Activated CD4-positive, CD25-positive, alpha-beta regulatory T cell treated with anti-CD3 and anti-CD28 coated beads, Interleukin-2, amount 50 U/mL, for 16 hours (primary cell): ENCODE measurements around the gene KIF26B.

ENCODE experiments used
- DNase-seq: peaks from one replicate; pipeline ENCODE4 v3.0.0-alpha.2; 2020; ENCODE audit warnings: low read depth, low spot score

Gene KIF26B

DNA sequence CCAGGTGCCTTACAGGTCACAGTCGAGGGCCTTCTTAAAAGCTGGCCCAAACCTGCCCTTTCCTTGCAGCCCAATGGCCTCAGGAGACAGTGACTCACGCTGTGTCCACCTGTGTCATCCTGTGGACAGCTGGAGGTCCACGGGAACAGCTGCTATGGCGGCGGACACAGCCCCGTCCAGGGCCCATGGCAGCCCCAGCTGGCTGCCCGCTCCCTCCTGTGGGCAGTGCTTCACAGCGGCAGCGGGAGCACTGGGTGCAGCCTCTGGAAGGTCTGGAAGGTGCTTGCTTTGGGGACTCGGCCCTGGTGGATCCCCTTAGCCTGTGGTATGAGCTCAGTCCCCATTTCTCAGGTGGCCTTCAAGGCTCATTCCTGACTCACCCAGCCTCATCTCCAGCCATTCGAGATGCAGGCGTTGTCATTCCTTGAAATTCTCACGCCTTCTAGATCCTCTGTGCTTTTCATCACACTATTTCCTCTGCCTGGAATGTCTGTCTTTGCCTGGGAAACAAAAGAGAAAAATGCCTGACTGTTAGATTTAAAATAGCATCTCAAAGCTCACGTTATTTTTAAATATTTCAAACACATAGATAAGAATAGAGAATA is 86.8 kb downstream of the KIF26B start:
- DNase-seq: no peak

DNA sequence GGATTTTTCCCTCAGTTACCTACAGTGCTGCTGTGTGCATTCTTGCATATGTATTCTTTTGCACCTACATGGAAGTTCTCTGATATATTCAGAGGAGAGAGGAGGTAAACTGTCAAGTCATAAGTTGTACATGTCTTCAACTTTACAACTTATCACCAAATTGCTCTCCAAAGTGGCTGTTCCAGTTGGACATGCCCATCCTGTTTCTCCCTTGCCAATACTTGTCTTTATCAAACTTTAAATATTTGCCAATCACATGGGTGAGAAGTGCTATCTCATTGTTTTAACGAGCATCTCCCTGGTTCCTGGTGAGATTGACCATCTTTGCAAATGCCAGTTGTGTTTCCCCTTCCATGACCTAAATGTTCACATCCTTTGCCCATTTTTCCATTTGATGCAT is 88.2 kb downstream of the KIF26B start:
- no peak for DNase-seq

DNA sequence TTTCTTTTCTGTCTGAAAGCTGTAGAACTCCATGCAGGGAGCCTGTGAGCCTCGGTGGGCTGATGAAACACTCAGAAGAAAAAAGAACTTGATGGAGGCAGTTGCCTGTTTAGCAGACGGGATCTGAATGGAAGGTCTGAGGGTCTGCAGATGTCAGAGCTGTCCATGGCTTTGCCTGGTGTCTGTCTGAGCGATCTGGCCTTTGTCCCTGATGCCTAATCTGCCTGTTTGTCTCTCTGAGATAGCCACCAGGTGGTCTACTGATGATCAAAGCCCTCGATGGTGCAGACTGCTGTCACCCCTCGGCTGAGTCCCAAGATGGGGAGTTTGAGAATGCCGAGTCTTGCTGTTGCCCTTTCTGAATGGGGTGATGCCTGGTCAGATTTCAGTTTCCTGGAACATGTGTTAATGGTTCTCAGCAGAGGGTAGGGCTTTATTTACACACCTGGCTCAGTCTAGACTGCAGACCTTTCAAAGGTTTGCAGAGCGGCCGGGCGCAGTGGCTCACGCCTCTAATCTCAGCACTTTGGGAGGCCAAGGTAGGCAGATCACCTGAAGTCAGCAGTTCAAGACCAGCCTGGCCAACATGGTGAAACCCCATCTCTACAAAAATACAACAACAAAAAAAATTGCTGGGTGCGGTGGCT is 90.4 kb downstream of the KIF26B start:
- DNase-seq: no peak

DNA sequence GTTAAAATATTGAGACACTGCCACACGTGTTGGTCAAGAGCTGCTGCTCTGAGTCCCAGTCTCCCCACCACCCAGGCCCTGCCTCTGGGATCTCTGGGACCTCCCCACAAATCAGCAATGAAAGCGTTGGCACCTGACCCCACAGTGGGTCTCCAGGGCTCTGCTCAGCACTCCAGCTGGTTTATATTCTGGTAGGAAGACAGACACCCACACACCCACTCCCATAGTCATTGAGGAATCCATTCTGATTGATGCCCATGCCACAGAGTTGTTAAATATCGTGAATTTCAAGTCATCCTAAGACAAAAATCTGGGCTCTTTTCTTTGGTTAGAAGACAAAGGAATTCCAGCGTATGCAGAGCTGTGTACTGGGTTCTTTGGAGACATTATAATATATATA is 91.6 kb downstream of the KIF26B start:
- DNase-seq: no peak

DNA sequence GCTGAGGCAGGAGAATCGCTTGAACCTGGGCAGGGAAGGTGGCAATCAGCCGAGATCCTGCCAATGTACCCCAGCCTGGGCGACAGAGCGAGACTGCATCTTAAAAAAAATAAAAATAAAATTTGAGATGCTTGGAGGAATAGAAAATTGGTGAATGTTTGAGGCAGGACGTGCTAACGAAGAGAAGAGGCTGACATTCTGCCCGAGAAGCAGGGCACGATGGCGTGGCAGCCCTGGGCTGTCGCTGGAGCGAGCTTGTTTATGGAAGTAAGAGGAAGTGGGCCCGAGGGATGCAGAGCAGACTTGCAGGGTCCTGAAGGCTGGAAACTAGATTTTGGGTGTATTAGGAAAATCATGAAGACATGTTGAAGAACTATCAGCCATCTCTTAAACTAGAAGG is 92.6 kb downstream of the KIF26B start:
- no peak for DNase-seq

DNA sequence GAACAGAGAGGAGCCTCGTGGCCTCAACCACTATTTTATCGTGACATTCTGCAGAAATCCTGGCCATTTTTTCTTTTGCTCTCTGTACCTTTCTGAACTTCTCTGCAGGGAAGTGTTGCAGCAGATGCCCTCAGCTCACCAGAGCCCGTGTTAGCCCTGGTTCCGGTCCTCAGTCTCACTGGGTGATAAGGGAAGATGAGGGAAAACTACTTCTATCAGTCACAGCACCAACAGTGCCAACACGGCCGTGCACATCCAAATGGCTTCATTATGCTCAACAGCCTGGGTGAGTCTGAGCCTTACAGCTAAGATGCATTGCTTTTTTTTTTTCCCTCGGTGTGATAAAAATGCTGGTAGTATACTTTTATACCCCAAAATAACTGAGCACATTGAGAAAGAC is 93.0 kb downstream of the KIF26B start:
- no peak for DNase-seq

DNA sequence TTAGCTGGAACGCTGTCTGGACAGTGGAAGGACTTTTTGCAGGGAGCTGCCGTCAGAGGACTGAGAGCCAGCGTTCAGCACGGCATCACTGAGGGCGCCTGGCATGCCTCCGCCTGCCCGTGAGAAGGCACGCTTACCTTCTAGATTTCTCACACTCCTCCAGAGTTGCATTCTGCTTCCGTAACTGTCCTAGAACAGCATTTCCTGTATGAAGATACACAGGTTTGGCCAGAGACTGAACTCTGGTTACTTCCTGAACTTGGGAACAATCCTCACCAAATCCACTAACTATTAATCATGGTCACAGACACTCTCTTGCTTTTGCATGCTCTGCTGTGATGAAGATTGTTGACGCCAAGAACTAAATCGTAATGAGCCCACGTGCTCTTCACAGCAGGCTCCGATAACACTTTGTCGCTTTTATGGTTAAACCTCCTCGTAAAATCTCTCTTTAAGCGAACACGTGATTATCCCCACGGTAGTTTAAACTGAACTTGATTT is 93.5 kb downstream of the KIF26B start:
- no peak for DNase-seq

DNA sequence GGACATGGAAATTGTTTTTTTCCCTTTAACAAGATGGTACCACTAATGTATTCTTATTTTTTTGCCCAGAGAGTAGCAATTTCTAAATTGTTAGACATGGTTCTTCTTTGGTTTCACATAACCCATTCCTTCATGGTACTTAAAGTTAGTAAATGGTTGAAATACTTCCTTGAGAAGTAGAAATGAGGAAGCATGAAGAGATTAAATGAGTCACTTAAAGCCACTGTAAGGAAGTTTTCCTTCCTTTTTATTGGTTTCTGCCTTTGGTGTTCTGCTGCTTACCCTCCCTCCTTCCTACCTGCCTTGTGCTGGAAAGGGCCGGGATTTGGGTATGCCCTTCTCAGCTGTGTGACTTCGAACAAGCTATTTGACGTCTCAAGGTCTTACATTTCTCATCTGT is 101.0 kb downstream of the KIF26B start:
- DNase-seq: no peak

DNA sequence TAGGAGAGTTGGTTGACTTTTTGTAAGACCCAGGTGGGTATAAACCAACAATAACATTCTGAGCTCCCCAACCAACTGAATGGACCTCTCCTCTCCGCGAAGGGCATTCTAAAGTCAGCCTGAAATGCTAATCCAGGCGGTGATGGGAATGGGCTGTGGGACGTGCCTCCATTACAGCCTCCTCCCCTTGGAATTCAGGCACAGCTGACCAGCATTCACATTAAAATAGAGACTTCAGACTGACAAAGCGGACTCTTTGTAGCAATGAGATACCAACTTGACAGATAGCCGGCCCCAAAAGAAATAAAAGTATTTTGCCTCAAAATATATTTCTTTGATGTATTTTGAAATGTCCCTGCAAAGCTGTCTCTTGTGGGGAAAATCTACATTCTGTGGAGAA is 101.7 kb downstream of the KIF26B start:
- DNase-seq: no peak

DNA sequence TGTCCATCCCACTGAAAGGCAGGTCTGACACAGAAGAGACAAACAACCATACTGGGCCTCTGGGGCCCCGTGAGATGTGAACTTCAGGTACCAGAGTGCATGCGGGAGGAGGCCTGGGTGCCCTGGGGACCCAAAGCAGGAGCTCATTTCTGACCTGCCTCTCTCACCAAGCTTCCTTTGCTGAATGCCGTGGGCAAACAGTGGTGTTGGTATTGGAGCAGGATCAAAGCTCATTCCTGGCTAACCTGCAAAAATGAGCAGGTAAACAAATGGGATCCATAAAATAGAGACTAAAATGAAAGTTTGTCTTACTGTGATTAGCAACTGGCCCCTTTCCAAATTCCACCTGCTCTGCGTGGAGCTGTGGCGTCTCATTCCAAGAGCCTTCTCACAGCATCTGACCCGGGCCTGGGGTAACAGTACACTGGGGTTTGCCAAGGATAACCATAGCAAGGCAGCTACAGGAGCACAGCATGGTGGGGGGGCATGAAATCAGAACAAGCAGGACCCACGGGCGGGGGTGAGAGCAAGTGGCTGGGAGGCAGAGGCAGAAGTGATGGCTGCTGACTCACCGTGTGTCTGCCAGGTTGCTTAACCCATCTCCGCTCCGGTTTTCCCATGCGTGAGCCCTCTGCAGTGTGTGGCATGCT is 103.6 kb downstream of the KIF26B start:
- no peak for DNase-seq

DNA sequence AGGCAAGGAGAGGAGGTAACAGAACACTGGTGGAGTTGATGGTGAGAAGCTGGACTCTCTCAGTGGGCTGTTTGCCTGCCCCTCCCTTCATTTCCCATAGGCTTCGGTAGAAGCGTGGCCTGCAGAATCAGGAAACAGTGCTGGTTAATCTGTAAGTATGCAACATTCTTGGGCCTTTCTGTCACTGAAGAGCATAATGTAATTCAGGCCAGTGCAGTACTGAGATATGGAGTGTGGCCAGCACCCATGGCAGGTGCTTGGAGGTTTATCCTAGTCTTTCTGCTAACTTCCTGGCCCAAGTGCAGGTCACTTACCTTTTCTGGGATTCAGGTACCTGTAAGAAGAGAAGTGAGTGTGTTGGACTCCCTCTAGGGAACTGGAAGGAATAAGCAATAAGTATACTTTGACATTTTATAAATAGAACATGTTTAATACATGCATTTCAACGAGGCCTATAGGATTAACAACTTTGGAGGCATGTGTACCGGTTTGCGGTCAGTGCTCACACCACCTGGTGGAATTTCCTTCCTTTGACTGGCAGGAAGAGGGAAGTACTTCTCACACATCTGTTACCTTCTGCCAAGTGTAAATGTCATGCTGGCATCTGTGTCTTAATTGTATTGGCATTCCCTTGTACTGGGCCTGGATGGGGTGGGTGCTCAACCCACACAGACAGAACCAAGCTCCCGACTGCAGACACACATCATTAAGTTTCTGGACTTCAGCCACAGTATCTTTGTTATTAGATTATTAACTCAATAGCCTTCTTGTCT is 105.5 kb downstream of the KIF26B start:
- DNase-seq: no peak

DNA sequence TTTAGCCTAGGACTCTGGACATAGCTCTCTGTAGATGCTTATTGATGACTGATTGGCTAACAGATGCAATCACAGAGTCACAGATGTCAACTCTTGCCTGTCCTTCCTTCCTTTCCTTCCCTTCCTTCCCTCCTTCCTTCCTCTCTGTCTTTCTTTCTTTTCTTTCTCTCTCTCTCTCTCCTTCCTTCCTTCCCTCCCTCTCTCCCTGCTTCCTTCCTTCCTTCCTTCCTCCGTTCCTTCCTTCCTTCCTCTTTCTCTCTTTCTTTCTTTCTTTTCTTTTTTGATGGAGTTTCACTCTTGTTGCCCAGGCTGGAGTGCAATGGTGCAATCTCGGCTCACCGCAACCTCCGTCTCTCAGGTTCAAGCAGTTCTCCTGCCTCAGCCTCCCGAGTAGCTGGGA is 106.1 kb downstream of the KIF26B start:
- no peak for DNase-seq

DNA sequence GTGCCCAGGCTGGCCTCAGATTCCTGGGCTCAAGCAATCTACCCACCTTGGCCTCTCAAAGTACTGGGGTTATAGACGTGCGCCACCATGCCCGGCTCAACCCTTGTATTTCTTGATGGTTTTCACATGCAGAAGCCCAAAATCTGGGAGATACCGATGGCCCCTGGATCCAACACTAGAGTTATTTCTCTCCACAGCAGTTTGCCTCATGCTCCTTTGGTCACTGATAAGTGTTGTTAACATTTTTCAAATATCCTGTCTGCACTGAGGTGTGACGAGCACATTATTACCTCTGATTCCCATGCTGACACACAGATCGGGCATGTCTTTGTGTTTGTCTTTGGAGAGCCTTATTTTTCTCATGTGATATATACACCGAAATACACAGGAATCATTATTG is 107.0 kb downstream of the KIF26B start:
- DNase-seq: no peak

DNA sequence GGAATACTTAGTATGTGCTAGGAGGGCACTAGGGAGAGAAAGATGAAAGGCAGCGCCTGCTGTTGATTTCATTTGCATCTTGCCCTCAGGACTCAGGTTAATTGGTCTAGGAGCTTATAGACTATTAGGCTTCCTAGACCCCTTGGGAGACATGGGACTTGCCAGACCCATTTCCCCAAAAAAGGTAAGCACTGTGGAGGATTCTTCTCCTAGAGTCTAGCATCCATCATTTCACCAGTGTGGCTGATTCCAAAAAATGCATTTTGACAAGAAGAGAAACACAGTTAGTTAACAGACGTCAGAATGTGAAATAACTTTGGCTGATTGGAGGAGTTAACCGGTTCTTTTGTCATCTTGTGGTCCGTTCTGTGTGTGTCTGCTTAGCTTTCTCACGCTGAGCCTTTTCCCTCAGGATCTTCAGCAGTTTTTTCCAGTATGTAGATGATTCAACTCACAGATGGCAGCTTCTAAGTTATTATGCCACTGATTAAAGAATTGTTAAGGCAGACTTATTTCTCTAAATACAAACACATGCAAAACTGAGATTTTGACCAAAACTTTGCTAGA is 108.8 kb downstream of the KIF26B start:
- no peak for DNase-seq

DNA sequence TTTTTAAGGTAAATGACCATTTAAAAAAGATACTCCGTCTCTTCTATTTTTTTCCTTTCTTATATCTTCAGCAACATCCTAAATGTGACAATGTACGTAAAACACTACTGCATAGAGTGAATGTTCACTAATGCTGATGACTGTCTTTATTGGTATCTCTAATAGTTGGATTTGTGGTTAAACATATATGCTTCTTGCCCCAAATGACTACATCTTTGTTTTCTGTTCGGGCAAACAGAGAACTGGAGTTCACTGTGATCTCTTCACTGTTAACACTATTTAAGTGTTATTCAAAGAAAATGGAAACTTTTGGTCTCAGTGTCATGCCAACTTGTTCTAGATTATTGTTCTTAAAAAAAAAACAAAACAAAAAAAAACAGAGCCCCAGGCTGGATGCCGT is 109.4 kb downstream of the KIF26B start:
- DNase-seq: no peak

DNA sequence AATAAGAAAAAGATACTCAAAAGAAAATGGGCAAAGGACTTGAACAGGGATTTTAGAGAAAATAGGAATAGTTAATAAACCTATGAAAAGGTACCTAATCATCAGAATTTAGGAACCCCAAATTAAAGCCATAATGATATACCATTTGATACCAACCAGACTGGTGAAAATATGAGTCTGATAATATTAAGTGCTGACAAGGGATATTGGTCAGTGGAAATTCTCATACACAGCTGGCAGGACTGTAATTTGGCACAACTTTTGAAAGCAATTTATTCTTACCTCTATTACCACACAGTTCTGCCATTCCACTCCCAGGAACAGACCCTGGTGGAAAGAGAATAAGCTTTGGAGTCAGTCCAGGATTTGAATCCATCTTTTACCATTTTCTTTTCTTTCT is 111.3 kb downstream of the KIF26B start:
- DNase-seq: no peak

DNA sequence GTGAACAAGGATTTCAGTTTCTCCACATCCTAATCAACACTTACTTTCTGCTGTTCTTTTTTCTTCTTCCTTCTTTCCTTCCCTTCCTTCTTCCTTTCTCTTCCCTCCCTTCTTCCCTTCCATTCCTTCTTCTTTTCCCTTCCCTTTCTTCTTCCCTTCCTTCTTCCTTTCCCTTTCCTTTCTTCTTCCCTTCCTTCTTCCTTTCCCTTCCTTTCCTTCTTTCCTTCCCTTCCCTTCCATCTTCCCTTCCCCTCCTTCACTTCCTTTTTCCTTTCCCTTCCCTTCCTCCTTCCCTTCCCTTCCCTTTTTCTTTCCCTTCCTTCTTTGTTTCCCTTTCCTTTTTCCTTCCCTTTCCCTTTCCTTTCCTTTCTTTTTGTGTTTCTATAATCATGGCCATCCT is 115.3 kb downstream of the KIF26B start:
- no peak for DNase-seq

DNA sequence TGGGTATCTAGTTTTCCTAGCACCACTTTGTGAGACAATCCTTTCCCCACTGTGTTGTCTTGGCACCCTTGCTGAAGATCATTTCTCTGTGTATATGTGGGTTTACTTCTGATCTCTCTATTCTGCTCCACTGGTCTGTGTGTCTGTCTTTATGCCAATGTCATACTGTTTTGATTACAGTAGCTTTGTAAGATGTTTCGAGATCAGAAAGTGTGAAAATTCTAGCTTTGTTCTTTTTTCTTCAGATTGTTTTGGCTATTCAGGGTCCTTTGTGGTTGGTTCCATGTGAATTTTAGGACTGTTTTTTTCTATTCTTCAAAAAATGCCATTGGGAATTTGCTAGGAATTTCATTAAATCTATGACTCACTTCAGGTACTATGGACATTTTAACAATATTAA is 116.2 kb downstream of the KIF26B start:
- DNase-seq: no peak

DNA sequence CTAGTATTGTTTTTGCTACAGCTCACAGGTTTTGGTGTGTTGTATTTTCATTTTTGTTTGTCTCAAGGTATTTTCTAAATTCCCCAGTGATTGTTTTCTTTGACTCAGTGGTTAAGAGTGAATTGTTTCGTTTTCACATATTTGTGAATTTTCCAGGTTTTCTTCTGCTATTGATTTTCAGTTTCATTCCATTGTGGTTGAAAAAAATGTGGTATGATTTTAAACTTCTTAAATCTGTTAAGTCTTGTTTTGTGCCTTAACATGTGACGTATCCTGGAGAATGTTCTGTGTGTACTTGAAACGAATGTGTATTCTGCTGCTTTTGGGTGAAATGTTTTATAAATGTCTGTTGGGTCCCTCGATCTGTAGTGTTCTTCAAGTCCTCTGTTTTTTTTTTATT is 117.9 kb downstream of the KIF26B start:
- DNase-seq: no peak

DNA sequence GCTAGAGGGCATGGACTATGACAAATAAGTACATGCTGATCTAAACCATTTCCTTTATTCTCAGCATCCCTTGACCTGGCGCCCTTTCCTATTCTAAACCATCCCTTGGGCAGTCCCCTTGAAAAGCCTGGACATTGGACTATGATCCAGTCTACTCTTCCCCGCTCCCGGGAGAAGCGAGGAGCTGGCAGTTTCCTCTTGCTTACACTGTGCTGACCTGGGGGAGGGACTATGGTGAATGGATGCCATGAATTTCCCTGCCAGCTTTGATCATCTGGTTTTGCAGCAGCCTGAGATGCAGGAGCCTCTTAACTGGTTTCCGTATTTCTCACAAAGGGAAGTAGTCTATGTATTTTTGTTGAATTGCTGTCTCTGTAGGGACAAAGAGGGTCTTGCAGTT is 121.7 kb downstream of the KIF26B start:
- no peak for DNase-seq

DNA sequence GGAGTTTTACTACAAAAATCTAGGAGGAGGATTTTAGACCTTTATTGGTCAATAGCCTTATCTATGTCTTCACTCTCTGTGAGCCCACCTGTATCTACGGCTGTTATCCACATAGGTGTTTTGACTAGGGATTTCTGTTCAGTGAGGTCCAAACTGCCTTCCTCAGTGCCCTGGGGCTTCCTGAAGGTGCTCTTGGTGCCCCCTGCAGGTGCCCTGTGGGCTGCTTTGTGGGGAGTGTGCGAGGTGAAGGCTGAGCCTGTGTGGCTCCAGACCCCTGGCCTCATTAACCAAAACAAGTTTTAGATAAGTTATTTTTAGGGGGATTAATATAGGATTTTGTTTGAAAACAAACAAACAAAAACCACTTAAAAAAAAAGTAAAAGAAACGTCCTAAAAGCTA is 122.5 kb downstream of the KIF26B start:
- no peak for DNase-seq

DNA sequence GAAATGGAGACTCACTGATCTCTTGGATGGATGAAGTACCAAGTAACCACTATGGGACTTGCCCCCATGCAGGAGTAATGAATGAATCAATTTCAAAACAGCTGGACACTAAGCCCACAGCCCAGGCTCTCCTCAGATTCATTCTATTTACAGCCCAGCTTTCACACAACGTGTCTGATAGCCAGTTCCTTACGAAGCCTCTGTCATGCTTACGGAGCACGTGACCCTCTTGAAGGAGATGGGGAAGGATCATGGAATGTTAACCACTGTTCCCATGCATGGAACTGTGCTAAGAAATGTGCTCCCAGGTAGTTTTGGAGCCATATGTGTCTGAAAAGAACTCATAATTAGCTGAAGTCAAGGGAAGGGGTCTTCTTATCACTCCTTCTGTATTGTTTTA is 124.1 kb downstream of the KIF26B start:
- no peak for DNase-seq
